Measurements from ENCODE around the gene SNTG2. TPM values are rescaled to one million over a fixed set of nuclear protein-coding genes. Genes with fewer than 3 reads are reported as not detected.

The SNTG2 gene
- polyA plus RNA-seq, 3 donors: not detected

DNA sequence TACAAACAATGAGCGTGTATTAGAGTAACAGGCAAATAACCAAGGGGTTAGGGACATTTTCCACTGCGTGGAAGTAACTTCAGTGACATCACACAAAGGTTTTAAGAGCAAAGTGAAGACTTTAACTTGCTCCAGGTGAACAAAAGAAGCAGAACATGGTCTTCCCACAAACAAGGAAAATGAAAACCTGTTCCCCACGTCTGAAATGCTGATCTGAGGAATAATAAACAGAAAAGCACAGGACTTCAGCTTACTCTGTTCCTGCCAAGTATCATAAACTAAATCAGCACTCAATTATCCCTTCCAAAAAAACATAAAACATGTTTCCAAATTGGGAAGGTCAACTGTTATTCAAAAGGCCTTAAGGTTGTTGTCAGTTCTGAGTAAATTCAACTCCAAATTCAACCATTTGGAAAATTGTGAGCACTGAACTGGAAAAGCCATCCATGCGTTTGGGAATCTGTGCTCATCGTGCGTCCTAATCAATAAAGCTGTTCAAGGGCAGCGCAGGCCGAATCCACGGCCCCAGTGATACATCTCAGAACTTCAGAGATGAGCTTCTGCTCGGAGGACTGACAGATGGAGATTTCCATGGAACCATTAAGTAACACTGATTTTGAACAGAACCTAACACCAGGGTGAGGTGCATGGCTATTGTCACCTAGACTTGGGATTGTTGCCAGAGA is 7.7 kb upstream of the SNTG2 start:
- no peak for DNase-seq
- Mint-ChIP-seq H3K9me3 (peaks cover 2 to 12% (median 8%) of the 10 kb centered on the region in 7 donors), H3K36me3 (no peaks in the 10 kb centered on the region), H3K27me3 (ENCODE audit: low read depth in 3 of 3) (peaks cover 5 to 6% (median 6%) of the 10 kb centered on the region in 3 donors), H3K27ac (no peak overlapping the region), H3K4me1 (no peaks in the 10 kb centered on the region), H3K4me3 (no peak overlapping the region)
- Histone ChIP-seq H4K20me1 (ENCODE audit: insufficient read depth, low read length) (no peaks in the 10 kb centered on the region), H2AFZ (ENCODE audit: insufficient read depth, low read depth, low read length, poor library complexity, severe bottlenecking) (no peak overlapping the region), H3K9ac (ENCODE audit: insufficient read depth, low read length, poor library complexity, severe bottlenecking) (no peak overlapping the region), H3K27ac (ENCODE audit: low read depth in 1 of 2, low read length in 2 of 2) (no peak overlapping the region), H3K4me3 (replicated peaks in 1 of 3; ENCODE audit: low read depth in 2 of 3, low read length in 3 of 3) (no peak overlapping the region), H3K9me3 (replicated peaks in 1 of 2; ENCODE audit: control insufficient read depth in 1 of 2, insufficient read depth in 1 of 2, low read length in 2 of 2) (peaks cover 0 to 8% of the 10 kb centered on the region in 2 donors), H3K79me2 (ENCODE audit: insufficient read depth, low read length) (no peaks in the 10 kb centered on the region), H3K4me2 (replicated peaks; ENCODE audit: extremely low read depth, low read length, poor library complexity, severe bottlenecking) (no peak overlapping the region), H3K36me3 (replicated peaks in 1 of 2; ENCODE audit: control insufficient read depth in 1 of 2, insufficient read depth in 2 of 2, low read length in 2 of 2) (no peaks in the 10 kb centered on the region), H3K27me3 (ENCODE audit: control insufficient read depth in 2 of 2, insufficient read depth in 2 of 2, low read length in 2 of 2) (peaks cover 0 to 2% of the 10 kb centered on the region in 2 donors), H3K4me1 (ENCODE audit: control insufficient read depth in 1 of 2, insufficient read depth in 2 of 2, low read length in 2 of 2) (no peaks in the 10 kb centered on the region)
- TF ChIP-seq, protein P1, sequence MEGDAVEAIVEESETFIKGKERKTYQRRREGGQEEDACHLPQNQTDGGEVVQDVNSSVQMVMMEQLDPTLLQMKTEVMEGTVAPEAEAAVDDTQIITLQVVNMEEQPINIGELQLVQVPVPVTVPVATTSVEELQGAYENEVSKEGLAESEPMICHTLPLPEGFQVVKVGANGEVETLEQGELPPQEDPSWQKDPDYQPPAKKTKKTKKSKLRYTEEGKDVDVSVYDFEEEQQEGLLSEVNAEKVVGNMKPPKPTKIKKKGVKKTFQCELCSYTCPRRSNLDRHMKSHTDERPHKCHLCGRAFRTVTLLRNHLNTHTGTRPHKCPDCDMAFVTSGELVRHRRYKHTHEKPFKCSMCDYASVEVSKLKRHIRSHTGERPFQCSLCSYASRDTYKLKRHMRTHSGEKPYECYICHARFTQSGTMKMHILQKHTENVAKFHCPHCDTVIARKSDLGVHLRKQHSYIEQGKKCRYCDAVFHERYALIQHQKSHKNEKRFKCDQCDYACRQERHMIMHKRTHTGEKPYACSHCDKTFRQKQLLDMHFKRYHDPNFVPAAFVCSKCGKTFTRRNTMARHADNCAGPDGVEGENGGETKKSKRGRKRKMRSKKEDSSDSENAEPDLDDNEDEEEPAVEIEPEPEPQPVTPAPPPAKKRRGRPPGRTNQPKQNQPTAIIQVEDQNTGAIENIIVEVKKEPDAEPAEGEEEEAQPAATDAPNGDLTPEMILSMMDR (IDR thresholded peaks at IDR 0.05): no peak
- intact Hi-C loops (cut with micrococcal nuclease): no loop called here
- 88% methylated on average over 10 of the region's 10 CpGs for WGBS (ENCODE audit: insufficient coverage)

GRCh38 chr2:943461-943797 is 7.2 kb upstream of the SNTG2 start:
- H3K36me3 ChIP-seq (replicated peaks in 1 of 2; ENCODE audit: control insufficient read depth in 1 of 2, insufficient read depth in 2 of 2, low read length in 2 of 2): no peaks in the 10 kb centered on the region
- H2AFZ ChIP-seq (ENCODE audit: insufficient read depth, low read depth, low read length, poor library complexity, severe bottlenecking): no peak overlapping the region
- Mint-ChIP-seq H3K4me1 (no peaks in the 10 kb centered on the region), H3K4me3 (no peak overlapping the region), H3K27ac (no peak overlapping the region), H3K36me3 (no peaks in the 10 kb centered on the region), H3K27me3 (ENCODE audit: low read depth in 3 of 3) (peaks cover 6 to 10% (median 6%) of the 10 kb centered on the region in 3 donors), H3K9me3 (peaks cover 2 to 10% (median 6%) of the 10 kb centered on the region in 7 donors)
- no peak overlapping the region for H3K9ac ChIP-seq (ENCODE audit: insufficient read depth, low read length, poor library complexity, severe bottlenecking)
- no peaks in the 10 kb centered on the region for H4K20me1 ChIP-seq (ENCODE audit: insufficient read depth, low read length)
- H3K79me2 ChIP-seq (ENCODE audit: insufficient read depth, low read length): no peaks in the 10 kb centered on the region
- intact Hi-C loops (cut with micrococcal nuclease): no loop called here
- H3K4me2 ChIP-seq (replicated peaks; ENCODE audit: extremely low read depth, low read length, poor library complexity, severe bottlenecking): no peak overlapping the region
- H3K27ac ChIP-seq (ENCODE audit: low read depth in 1 of 2, low read length in 2 of 2): no peak overlapping the region
- TF ChIP-seq, protein P1 (IDR thresholded peaks at IDR 0.05): no peak
- H3K9me3 ChIP-seq (replicated peaks in 1 of 2; ENCODE audit: control insufficient read depth in 1 of 2, insufficient read depth in 1 of 2, low read length in 2 of 2): peaks cover 0 to 4% of the 10 kb centered on the region in 2 donors
- no peak for DNase-seq
- H3K27me3 ChIP-seq (ENCODE audit: control insufficient read depth in 2 of 2, insufficient read depth in 2 of 2, low read length in 2 of 2): peaks cover 0 to 4% of the 10 kb centered on the region in 2 donors
- no peak overlapping the region for H3K4me3 ChIP-seq (replicated peaks in 1 of 3; ENCODE audit: low read depth in 2 of 3, low read length in 3 of 3)
- 100% methylated on average over 3 of the region's 6 CpGs for WGBS (ENCODE audit: insufficient coverage)
- H3K4me1 ChIP-seq (ENCODE audit: control insufficient read depth in 1 of 2, insufficient read depth in 2 of 2, low read length in 2 of 2): no peaks in the 10 kb centered on the region

All from CD14-positive monocyte (primary cell).